HG03135 (cell line): ENCODE measurements around the gene TAF11L10.
"Not testable (repeated sequence)": the region's sequence is repeated elsewhere in the genome, so short reads cannot be mapped to it uniquely, and the experiment has no call there.

ENCODE experiments used
- ATAC-seq: cut with Tn5 transposase; IDR thresholded peaks from one replicate; pipeline ENCODE4 v1.9.1; 2021; ENCODE audit warnings: mild to moderate bottlenecking, moderate library complexity; ENCODE audit not compliant: unreplicated experiment

Gene TAF11L10

GRCh38 chr5:17597728-17598127 lies at the start of gene TAF11L10:
Gene TAF11L10 (minus strand): TSS chr5:17597828.
- not testable (repeated sequence) for ATAC-seq

GRCh38 chr5:17634160-17634559 lies 36.5 kb upstream of the TAF11L10 start, which contains the start of gene TAF11L14:
Gene TAF11L14 (plus strand): TSS chr5:17634460.
- ATAC-seq = no peak

- not testable (repeated sequence) for ATAC-seq
These were observed 34.2 kb upstream of the TAF11L10 start, which contains the start of gene TAF11L13 for GRCh38 chr5:17631788-17632187. Gene TAF11L13 (plus strand): TSS chr5:17632088.

- ATAC-seq = no peak
These were observed 28.1 kb upstream of the TAF11L10 start for GRCh38 chr5:17625686-17626085.

GRCh38 chr5:17620627-17621026 lies 23.0 kb upstream of the TAF11L10 start:
- ATAC-seq = no peak

GRCh38 chr5:17619354-17619753 lies 21.7 kb upstream of the TAF11L10 start:
- no peak for ATAC-seq

GRCh38 chr5:17614872-17615605 lies 17.4 kb upstream of the TAF11L10 start:
- ATAC-seq = no peak

- not testable (repeated sequence) for ATAC-seq
These were observed 12.5 kb upstream of the TAF11L10 start, which contains the start of gene TAF11L12 for GRCh38 chr5:17610092-17610491. Gene TAF11L12 (plus strand): TSS chr5:17610392.

GRCh38 chr5:17607461-17607860 lies 9.8 kb upstream of the TAF11L10 start:
- not testable (repeated sequence) for ATAC-seq

- ATAC-seq = no peak
These were observed 7.3 kb upstream of the TAF11L10 start for GRCh38 chr5:17604951-17605350.

GRCh38 chr5:17603880-17604279 lies 6.3 kb upstream of the TAF11L10 start, which contains the start of gene TAF11L11:
Gene TAF11L11 (plus strand): TSS chr5:17604183.
- not testable (repeated sequence) for ATAC-seq

GRCh38 chr5:17594255-17594654 lies 3.4 kb downstream of the TAF11L10 start, which contains the start of gene TAF11L9:
Gene TAF11L9 (minus strand): TSS chr5:17594394.
- ATAC-seq = not testable (repeated sequence)

- ATAC-seq = not testable (repeated sequence)
These were observed 6.8 kb downstream of the TAF11L10 start, which contains the start of gene TAF11L8 for GRCh38 chr5:17590860-17591259. Gene TAF11L8 (minus strand): TSS chr5:17590960.

- not testable (repeated sequence) for ATAC-seq
These were observed 12.0 kb downstream of the TAF11L10 start, which contains the start of gene TAF11L7 for GRCh38 chr5:17585658-17586057. Gene TAF11L7 (minus strand): TSS chr5:17585758.
